ENCODE data around the gene PSRC1.
"Not testable (repeated sequence)": the region's sequence is repeated elsewhere in the genome, so short reads cannot be mapped to it uniquely, and the experiment has no call there.

PSRC1 gene

GRCh38 chr1:109282952-109283747, at the start of gene PSRC1:
Gene PSRC1 (minus strand): TSS chr1:109283145.
- peak; percentile 80 to 90 (median 84) for DNase-seq

GRCh38 chr1:109331113-109331512, 48.2 kb upstream of the PSRC1 start:
- no peak for DNase-seq

DNA sequence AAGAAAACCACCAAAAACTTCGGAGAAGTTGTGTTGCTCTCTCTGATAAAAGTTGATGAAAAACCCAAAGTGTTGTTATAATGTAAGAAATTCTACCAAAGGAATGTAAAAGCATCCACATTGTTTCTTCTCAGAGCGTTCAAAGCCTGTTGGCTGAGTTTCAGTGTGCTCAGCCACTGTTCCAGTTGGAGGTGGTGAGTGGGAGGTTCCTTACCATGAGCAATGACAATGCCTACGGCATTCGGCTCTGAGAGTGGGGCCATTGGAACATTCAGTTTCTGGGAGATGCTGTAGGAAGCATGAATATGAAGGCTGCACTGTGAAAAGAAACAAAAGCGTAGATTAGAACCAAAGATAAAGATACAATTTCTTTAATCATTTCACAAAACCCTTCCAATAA, 44.3 kb upstream of the PSRC1 start:
- DNase-seq: no peak

DNA sequence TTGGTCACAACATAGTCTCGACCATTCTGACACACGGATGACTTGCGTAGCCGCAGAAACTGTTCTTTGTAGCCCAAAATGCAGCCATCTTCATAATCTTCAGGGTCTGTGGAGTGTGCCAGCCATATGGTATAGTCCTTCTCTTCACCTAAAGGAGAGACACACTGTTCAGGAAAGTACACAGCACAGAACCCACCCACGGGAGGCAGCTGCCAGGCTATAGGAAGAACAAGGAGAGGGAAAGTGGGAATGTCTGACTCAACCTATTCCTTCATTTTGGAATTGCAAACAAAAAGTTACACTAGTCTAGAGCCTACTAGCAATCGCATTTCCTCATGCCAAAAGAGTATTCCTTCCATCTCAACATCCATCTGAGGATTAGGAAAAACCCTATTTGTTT, 40.0 kb upstream of the PSRC1 start:
- DNase-seq: no peak

- no peak for DNase-seq
Measured at GRCh38 chr1:109319114-109319513, 36.2 kb upstream of the PSRC1 start.

- DNase-seq: no peak
Measured at GRCh38 chr1:109316506-109316905, 33.6 kb upstream of the PSRC1 start.

DNA sequence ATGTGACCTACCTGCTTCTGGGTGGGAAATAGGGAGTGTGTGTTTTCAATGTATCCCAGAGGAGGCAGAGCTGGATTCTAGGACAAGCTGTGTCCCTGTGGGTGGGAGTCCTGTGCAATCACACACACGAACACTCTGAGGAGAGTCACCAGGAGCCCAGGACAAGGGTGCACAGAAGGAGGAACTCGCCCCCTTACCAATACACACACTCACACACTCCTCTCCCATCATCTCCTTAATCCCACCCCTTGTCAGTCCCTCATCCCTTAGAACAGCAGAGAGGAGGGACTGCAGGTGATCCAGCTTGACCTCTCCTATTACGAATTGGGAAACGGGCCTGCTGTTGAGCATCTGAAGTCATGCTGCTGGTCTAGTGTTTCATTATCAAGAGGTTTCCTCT, 32.3 kb upstream of the PSRC1 start:
- no peak for DNase-seq

GRCh38 chr1:109314795-109315194, 31.9 kb upstream of the PSRC1 start:
- no peak for DNase-seq

GRCh38 chr1:109312978-109313775, 30.2 kb upstream of the PSRC1 start:
- DNase-seq: no peak

DNA sequence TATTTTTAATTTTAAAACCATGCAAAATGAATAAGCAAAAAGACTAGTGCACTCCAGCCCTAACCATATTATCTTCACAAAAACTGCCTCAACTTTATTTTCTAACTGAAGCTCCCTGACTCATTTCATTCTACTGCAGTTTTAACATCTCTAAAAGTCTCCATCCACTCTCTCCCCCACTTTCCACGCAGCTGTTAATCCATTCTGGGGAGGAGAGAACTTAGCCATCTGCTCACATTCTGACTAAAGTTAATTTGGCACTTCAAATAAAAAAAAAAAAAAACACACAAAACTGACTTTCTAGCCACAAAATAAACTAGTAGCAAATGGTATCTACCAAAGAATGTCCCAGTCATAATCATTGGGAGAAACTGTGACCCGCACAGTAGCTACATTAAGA, 29.3 kb upstream of the PSRC1 start:
- no peak for DNase-seq

DNA sequence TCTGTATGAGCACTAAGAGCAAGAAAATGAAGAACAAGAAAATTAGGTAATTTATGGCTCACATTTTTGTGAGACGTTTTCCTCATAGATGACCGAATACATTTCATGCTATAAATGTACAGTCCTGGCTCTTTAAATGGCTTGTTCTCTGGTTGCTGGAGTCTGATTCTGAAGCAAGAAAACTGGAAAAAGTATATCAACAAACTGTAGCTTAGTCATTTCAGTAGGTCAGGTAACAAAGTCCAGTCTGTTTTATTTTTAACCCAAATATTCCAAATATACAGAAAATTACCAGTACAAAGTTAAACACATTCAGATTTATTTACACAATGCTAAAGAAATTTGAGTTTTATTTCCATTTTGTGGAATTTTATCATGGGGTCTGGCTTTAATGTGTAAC, 26.4 kb upstream of the PSRC1 start:
- DNase-seq: no peak

DNA sequence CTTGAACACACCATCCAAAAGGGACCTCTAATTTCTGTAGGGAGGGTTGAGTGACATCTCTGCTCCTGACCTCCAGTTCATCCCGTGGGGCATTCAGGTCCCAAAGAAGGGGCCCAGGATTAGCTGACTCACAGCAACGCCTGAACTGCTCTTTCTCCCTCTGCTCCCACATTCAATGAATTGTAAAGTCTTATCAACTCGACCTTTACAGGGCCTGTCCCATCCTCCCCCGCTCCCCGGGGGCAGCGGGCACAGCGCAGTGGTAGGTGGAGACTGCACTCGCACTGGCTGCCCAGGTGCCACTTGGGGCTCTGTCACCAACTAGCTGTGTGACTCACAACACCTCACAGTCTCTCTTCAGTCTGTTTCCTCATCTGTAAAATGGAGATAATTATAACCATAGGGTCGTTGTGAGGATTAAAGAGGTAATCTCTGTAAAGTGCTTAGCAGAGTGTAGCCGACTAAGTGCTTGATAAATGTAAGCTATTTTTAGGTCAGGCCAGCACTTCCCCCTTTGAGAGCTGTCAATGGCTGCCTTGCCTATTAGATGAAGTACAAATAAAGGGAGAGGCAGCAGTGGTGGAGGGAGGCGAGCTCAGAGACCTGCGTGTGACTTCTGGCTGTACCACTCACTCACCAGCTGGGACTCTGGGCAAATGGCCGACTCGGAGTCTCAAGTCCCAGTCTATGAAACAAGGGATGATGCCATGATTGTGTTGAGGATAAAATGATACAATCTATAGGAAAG, 24.5 kb upstream of the PSRC1 start:
- DNase-seq: no peak

GRCh38 chr1:109306832-109307273, 23.9 kb upstream of the PSRC1 start, which contains the start of gene MYBPHL:
Gene MYBPHL (minus strand): TSS chr1:109307011. CDS start chr1:109306991, 20 bp downstream.
- DNase-seq: no peak

- DNase-seq: not testable (repeated sequence)
Measured at GRCh38 chr1:109305991-109306390, 23.0 kb upstream of the PSRC1 start.

- DNase-seq: no peak
Measured at GRCh38 chr1:109304226-109304920, 21.4 kb upstream of the PSRC1 start.

DNA sequence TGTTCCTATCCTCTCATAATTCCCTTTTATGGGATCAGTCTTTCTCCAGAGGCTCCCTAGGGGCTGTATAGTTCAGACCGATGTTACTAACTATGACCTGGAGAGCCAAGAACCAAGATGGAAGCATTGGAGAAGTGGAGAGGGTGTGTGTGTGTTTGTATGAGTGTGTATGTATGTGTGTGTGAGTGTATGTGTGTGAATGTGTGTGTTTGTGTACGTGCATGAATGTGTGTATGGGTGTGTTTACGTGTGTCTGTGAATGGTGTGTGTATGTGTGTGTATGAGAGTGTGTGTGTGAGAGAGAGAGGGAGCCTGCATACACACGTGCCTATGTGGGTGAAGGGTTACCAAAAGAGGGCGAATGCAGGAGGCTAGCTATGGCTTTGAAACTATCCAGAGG, 18.9 kb upstream of the PSRC1 start:
- no peak for DNase-seq

DNA sequence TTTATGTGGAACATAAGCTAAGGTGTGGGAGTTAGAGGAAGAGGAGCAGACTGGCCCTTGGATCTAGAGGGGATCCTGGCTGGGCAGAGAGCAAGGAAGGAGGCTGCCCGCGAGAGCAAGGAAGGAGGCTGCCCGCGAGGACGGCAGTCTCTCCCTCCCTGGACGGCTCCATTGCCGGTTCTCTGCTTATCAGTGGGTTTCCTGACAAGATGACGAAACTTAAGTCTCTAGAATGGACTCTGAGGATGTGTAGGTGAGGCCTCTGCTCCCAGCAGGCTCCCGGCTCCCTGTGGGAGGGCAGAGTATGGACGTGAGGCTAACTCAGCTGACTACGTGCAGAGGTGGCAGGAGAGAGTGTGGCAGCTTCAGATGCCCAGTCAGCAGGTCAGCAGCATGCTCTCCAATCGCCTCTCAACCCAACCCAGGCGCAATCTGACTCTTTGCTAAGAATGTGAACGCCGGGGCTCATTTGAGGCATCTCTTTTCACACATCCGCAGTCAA, 17.8 kb upstream of the PSRC1 start:
- no peak for DNase-seq

DNA sequence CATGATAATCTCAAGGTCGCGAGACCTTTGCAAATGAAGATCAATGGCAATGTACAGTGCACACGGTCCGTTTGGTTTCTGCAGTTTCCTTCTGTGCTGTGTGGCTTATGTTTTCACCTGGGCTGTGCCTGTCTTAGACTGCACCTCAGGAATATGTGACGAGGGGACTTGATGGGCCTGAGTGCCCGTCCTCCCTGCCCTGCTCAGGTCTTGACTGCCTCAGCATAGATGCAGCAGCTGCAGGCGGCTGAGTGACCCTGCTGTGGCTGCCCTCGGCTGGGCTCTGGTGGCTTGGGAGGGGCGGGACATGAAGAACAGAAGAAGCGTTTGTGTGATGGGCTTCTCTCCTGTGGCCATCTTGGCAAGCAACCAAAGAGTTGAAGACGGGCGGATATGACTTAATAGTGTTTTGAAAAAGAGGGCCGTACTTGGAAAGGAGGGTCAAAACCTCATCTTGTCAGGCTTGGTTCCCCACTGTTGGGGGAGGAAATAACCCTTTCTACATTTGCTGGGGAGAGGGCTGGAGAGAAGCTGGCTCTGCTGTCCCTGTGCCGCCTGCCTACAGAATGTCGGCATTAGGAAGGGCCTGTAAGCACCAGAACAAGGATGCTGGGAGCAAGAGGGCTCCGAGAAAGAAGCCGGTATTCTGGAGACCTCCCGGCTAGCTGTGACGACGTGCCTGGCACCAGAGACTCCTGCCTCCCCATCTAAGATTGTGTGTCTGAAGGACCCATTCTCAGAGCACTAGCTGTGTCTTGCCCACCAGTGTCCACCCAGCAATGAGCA, 16.8 kb upstream of the PSRC1 start:
- no peak for DNase-seq

DNA sequence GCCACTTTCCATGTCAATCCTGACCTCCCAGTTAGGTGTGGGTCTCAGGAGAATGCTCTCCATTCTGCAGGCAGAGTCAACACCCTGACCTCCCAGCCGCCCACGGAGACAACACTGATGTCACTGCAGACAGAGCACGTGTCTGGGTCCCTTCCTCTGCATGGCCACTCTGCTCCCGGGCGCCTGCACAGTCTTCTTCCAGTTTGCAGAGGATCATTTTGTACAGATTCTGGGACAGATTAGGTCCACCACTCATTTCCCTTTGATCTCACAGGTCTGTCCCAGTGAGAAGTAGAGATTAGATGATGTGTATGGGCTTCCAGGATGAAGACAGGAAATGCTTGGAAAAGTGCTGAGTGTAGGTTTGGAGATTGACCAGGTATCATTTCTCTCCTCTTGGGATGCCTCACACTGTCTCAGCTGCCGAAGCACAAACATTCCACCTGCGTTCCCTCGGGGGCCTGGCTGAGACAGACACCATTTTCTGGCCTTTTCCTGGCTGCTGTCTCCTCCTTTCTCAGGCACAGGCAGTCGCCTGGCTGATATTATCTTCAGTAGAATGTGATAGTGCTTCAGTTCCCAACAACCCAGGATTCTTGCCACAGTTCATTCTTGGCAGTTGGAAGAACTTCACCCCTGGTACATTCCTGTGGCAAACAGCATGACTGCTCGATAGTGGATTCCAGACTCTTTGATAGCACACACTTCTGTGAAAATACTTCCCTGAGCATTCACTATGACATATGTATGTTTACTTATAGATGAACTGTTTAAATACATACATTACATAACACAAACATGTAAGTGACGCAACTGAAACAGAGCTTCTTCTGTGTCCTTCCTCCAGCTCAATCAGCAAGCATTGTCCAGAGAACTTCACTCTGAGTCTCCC, 16.0 kb upstream of the PSRC1 start:
- DNase-seq: no peak

GRCh38 chr1:109296782-109297181, 13.8 kb upstream of the PSRC1 start:
- DNase-seq: no peak
